ENCODE data around the gene GPATCH1. TPM values are rescaled to one million over a fixed set of nuclear protein-coding genes. Genes with fewer than 3 reads are reported as not detected.

Gene GPATCH1, protein sequence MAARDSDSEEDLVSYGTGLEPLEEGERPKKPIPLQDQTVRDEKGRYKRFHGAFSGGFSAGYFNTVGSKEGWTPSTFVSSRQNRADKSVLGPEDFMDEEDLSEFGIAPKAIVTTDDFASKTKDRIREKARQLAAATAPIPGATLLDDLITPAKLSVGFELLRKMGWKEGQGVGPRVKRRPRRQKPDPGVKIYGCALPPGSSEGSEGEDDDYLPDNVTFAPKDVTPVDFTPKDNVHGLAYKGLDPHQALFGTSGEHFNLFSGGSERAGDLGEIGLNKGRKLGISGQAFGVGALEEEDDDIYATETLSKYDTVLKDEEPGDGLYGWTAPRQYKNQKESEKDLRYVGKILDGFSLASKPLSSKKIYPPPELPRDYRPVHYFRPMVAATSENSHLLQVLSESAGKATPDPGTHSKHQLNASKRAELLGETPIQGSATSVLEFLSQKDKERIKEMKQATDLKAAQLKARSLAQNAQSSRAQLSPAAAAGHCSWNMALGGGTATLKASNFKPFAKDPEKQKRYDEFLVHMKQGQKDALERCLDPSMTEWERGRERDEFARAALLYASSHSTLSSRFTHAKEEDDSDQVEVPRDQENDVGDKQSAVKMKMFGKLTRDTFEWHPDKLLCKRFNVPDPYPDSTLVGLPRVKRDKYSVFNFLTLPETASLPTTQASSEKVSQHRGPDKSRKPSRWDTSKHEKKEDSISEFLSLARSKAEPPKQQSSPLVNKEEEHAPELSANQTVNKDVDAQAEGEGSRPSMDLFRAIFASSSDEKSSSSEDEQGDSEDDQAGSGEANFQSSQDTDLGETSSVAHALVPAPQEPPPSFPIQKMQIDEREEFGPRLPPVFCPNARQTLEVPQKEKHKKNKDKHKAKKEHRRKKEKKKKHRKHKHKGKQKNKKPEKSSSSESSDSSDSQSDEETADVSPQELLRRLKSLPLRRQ
- 12.7 to 16.3 TPM (median 15.0 TPM) in 5 replicates for total RNA-seq (2022; extraction: Qiagen RNA extraction; ENCODE audit: low read depth)

DNA sequence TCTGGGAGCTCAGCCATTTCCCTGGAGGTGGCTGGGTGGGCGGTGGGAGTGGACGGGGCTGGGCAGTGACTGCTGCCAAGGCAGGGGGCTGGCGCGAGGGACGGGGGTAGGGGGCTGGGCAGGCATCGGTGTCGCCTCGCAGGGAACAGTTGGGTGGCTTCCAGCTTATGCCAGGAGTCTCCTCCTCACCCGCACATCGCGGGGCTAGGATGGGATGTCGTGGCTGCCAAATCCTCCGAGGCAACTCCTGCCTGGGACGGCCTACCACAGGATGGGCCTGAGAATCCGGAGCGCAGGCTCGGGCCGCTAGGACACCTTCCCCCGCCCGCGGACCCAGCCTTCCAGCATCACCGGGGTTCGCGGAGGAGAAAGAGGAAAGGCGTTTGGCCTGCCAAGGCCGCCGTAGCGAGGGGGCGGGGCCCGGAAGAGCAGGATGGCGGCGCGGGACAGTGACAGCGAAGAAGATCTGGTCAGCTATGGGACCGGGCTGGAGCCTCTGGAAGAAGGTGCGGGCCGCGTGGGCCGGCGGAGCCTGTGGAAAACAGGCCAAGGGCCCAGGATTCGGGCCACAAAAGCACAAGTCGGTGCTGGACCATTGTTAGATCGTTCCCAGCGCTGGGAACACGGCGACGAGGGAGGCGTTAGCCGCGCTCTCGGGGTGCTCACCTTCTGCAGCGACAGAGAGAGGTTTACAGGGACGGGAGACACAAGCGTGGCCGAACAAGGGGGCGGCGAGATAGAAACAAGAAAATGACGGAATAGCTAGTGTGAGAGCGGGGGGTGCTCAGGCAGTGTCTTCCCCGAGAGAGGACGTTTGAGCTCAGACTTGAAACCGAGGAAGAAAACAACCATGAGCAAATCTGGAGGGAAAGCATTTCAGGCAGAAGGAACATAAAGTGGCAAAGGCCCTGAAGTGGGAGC lies at the start of gene GPATCH1:
TSS of gene GPATCH1 (plus strand) at position 421 of the 921 bp plus-strand sequence. CDS start at position 434, 13 bp downstream.

DNA sequence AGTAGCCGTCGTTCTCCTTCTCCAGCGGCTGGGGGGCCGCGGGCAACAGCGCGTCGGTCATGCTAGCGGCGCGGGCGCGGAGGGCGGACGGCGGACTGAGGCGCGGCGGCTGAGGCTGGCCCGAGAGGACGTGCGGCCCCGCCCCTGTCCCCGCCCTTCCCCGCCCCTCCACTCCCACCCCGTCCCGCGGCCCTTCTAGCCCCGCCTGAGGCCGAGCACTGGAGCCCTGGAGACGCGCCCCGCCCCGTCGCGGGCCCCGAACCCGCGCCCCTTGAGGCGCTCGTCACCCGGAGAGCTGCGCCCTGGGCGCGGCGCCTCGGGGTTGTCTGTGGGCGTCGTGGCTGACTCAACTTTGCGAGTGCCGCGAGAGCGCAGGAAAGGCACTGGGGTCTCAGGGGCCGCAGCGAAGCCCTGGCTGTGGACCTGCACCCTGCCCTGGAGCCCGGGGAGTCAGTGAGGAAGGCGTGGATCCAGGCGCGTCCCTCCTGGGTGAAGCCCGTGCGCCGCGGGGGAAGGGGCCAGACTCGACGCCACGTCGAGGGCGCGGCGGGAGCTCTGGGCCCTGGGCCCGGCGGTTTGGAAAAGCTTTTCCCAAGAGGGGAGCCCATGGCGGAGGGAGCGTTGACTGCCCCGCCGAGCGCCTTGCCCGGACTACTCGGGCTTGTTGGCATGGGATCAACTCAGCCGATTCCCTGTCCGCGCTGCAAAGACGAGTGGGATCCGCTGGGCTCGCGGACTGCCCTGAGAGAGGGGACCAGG lies 16.0 kb upstream of the GPATCH1 start, which contains the start of gene RHPN2:
TSS of gene RHPN2 (minus strand) at position 97 of the 759 bp plus-strand sequence. CDS start at position 61, 36 bp downstream.

DNA sequence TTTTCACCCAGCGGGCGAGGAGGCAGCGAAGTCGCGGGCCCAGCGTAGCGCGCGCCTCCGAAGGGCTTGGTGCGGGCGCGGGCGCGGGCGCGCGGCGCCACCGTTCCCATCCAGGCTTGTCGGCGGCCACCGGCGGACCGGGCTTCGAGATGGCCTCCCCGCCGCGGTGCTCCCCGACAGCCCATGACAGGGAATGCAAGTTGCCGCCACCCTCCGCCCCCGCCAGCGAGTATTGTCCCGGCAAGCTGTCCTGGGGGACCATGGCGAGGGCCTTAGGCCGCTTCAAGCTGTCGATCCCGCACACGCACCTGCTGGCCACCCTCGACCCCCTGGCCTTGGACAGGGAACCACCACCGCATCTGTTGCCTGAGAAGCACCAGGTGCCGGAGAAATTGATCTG lies 51.0 kb downstream of the GPATCH1 start, which contains the start of gene WDR88:
TSS of gene WDR88 (plus strand) at position 94 of the 400 bp plus-strand sequence. CDS start at position 150, 56 bp downstream.

Other genes starting within 250 kb of the GPATCH1 start
- 0.22 to 0.57 TPM (median 0.43 TPM) in 5 replicates for gene SLC7A9, start 211.4 kb upstream of the GPATCH1 start, total RNA-seq (2022; extraction: Qiagen RNA extraction; ENCODE audit: low read depth)
- gene CEP89, start 109.2 kb upstream of the GPATCH1 start, total RNA-seq (2022; extraction: Qiagen RNA extraction; ENCODE audit: low read depth), result 44.3 to 53.3 TPM (median 46.5 TPM) in 5 replicates
- gene FAAP24, start 108.9 kb upstream of the GPATCH1 start, total RNA-seq (2022; extraction: Qiagen RNA extraction; ENCODE audit: low read depth), result 14.5 to 17.0 TPM (median 15.5 TPM) in 5 replicates
- 57.2 to 65.5 TPM (median 58.9 TPM) in 5 replicates for gene RHPN2, start 16.3 kb upstream of the GPATCH1 start, total RNA-seq (2022; extraction: Qiagen RNA extraction; ENCODE audit: low read depth)
- 0.16 TPM in 1 of 5 replicates, not detected in the others for gene WDR88, start 50.9 kb downstream of the GPATCH1 start, total RNA-seq (2022; extraction: Qiagen RNA extraction; ENCODE audit: low read depth)
- 31.6 to 61.9 TPM (median 53.0 TPM) in 5 replicates for gene LRP3, start 113.1 kb downstream of the GPATCH1 start, total RNA-seq (2022; extraction: Qiagen RNA extraction; ENCODE audit: low read depth)
- gene SLC7A10, start 144.7 kb downstream of the GPATCH1 start, total RNA-seq (2022; extraction: Qiagen RNA extraction; ENCODE audit: low read depth), result 0.09 to 0.14 TPM (median 0.13 TPM) in 3 of 5 replicates, not detected in the others
- gene CEBPA, start 221.4 kb downstream of the GPATCH1 start, total RNA-seq (2022; extraction: Qiagen RNA extraction; ENCODE audit: low read depth), result 5.6 to 11.1 TPM (median 9.3 TPM) in 5 replicates